GM12874 (cell line): Measurements from ENCODE around the gene CLIC3.

ENCODE experiments used
- TF ChIP-seq, protein P1 (sequence below): IDR thresholded peaks from 2 replicates; pipeline ENCODE4 v1.5.1; 2011; ENCODE audit warnings: low read depth, mild to moderate bottlenecking, control low read depth, low read length, moderate library complexity; ENCODE audit not compliant: insufficient read depth

The CLIC3 gene

DNA sequence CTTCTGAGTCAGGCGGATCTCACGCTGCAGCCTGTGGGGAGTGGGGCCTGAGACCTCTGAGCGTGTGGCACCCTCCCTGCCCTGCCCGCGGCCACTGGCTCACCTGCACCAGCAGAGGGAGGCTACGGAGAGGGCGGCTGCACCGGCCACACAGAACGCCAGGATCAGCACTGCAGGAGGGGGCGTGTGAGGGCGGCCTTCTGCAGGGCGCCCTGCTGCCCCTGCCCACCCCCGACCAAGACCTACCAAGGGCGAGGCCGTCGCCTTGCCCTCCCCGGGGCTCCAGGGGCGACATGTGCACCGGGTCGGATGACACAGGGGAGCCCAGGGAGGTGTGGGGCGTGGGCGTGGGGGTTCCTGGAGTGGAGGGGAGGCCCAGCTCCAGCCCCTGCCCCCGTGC, 44.2 kb upstream of the CLIC3 start:
- TF ChIP-seq, protein P1, sequence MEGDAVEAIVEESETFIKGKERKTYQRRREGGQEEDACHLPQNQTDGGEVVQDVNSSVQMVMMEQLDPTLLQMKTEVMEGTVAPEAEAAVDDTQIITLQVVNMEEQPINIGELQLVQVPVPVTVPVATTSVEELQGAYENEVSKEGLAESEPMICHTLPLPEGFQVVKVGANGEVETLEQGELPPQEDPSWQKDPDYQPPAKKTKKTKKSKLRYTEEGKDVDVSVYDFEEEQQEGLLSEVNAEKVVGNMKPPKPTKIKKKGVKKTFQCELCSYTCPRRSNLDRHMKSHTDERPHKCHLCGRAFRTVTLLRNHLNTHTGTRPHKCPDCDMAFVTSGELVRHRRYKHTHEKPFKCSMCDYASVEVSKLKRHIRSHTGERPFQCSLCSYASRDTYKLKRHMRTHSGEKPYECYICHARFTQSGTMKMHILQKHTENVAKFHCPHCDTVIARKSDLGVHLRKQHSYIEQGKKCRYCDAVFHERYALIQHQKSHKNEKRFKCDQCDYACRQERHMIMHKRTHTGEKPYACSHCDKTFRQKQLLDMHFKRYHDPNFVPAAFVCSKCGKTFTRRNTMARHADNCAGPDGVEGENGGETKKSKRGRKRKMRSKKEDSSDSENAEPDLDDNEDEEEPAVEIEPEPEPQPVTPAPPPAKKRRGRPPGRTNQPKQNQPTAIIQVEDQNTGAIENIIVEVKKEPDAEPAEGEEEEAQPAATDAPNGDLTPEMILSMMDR: no peak

DNA sequence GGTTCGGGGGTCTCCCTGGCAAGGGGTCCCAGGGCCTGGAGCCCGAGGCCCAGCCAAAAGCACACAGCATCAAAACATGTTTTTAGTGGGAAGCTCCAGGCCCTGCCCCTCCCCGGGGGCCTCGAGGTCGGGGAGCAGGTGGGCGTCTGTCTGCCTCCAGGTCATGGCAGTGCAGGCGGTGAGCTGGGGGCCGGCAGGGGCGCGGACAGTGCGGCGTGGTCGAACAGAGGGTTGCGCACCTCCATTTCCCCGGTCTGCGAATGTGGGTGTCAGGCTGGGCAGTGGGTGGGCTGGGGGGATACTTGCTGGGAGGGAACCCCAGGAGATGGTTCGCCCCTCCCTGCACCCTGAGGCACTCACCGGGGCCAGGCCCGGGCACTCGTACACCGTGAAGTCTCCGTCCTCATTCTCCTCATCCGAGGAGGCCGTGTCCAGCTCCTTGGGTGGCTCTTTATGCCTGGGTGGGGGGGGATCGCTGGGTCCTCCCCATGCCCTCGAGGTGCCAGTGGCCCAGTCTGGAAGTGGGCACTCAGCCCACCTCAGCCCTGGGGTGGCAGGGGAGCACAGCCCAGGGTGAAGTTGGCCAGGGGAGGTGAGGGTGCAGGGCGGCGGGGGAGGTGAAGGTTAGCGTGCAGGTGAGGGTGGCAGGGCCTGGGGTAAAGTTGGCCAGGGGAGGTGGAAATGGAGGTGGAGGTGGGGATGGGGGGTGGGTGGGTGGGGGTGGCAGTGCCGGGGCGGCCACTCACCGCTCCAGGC, 43.4 kb upstream of the CLIC3 start:
- TF ChIP-seq, protein P1: no peak

DNA sequence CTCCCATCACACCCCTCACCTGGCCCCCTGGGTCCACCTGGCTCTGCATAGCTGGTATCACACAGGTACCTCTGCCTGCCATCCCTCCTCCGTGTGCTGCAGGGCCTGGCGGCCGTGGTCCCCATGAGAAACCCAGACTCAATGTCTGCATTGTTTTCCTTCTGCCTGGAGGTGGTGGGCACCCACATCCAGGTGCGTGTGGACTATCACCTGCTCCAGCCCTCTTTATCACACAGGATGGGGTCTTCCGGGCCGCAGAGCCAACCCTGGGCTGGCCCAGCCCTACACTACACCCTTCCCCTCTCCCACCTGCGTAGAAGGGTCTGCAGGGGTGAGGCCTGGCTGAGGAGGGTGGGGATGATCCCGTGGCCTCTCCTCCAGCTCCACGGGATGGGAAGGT, 42.5 kb upstream of the CLIC3 start:
- TF ChIP-seq, protein P1: no peak

DNA sequence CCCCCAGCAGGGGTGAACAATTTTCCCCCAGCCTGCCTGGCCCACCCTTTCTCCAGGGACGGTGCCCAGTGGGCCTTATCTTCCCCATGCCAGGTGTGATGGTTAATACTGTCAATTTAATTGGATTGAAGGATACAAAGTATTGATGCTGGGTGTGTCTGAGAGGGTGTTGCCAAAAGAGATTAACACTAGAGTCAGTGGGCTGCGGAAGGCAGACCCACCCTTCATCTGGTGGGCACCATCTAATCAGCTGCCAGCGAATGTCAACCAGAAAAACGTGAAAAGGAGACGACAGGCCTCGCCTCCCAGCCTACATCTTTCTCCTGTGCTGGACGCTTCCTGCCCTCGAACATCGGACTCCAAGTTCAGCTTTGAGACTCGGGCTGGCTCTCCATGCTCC, 41.1 kb upstream of the CLIC3 start:
- TF ChIP-seq, protein P1: no peak

DNA sequence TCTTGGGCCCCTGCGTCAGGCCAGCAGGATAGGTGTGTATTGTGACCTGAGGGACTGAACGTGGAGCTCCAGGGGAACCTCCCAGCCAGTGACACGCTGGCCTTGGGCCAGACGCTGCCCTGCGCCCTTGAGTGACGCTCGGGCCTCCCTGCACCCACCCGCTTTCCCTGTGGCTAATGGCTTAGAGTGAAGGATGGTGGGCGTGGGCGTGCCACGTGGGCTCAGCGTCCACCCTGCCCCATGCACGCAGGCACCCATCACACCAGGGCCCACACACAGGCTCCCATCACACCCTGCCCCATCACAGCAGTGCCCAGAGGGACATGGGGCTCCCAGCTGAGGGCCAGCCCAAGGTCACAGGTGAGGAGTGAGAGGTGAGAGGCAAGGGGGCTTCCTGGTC, 40.7 kb upstream of the CLIC3 start:
- TF ChIP-seq, protein P1: no peak

DNA sequence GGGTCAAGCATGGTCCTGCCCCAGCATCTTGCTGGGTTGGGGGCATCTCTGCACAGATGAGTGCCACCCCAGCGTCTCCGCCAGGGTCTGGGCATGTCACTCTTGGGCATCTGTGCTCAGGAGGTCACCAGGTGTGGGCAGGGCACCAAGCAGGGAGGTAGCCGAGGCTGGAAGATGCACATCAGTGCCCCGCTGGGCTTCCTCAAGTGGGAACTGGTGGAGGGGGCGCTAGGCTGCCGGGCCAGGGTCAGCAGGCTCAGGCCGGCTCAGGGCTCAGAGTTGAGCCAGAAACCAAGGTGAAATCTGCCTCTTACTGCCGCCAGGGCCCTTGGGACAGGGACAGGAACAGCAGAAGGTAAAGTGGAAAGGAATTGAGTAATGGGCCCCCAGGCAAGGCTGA, 39.6 kb upstream of the CLIC3 start:
- TF ChIP-seq, protein P1: no peak

DNA sequence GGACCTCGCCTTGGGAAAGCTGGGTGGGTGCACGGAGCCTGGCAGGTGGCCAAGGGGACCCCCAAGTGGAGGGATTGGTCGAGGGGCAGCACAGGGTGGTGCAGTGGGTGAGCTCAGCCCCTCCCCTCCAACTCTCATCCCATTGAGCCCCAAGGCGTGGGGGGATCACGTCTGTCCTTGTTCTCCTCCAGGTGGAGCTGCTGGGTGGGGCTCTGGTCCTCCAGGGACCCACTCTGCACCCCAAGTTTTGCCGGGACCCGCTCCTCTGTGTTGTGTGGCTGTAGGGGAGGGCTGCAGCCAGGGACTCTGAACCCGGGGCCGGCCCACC, 39.1 kb upstream of the CLIC3 start:
- TF ChIP-seq, protein P1: no peak
